A204.1 (cell line): ENCODE measurements around the gene ADAMTS9.

Experiments used
- FAIRE-seq: peaks from 2 replicates; lab custom pipeline; 2012; peaks lifted over from hg19 to GRCh38; lab: Jason Lieb, UNC

ADAMTS9 gene

GRCh38 chr3:64654013-64654412 is 33.8 kb downstream of the ADAMTS9 start:
- FAIRE-seq, result no peak

GRCh38 chr3:64653101-64653500 is 34.7 kb downstream of the ADAMTS9 start:
- no peak for FAIRE-seq

GRCh38 chr3:64651741-64652241 is 36.0 kb downstream of the ADAMTS9 start:
- FAIRE-seq, result no peak

GRCh38 chr3:64651303-64651702 is 36.5 kb downstream of the ADAMTS9 start:
- FAIRE-seq, result no peak

- FAIRE-seq, result no peak
These were observed 37.1 kb downstream of the ADAMTS9 start for GRCh38 chr3:64650715-64651114.

GRCh38 chr3:64650096-64650622 is 37.6 kb downstream of the ADAMTS9 start:
- FAIRE-seq, result no peak

GRCh38 chr3:64648927-64649906 is 38.6 kb downstream of the ADAMTS9 start:
- FAIRE-seq, result no peak

GRCh38 chr3:64647825-64648224 is 40.0 kb downstream of the ADAMTS9 start:
- no peak for FAIRE-seq

- FAIRE-seq, result no peak
These were observed 42.6 kb downstream of the ADAMTS9 start for GRCh38 chr3:64645243-64645642.

- FAIRE-seq, result no peak
These were observed 43.3 kb downstream of the ADAMTS9 start for GRCh38 chr3:64644483-64644882.

- no peak for FAIRE-seq
These were observed 45.3 kb downstream of the ADAMTS9 start for GRCh38 chr3:64642327-64643151.

- FAIRE-seq, result no peak
These were observed 48.8 kb downstream of the ADAMTS9 start for GRCh38 chr3:64638981-64639481.

GRCh38 chr3:64638511-64638910 is 49.3 kb downstream of the ADAMTS9 start:
- FAIRE-seq, result no peak

- no peak for FAIRE-seq
These were observed 53.4 kb downstream of the ADAMTS9 start for GRCh38 chr3:64634417-64634816.

GRCh38 chr3:64631951-64632350 is 55.8 kb downstream of the ADAMTS9 start:
- no peak for FAIRE-seq

- FAIRE-seq, result no peak
These were observed 60.1 kb downstream of the ADAMTS9 start for GRCh38 chr3:64627471-64628321.

GRCh38 chr3:64627042-64627441 is 60.8 kb downstream of the ADAMTS9 start:
- no peak for FAIRE-seq

GRCh38 chr3:64625381-64625780 is 62.4 kb downstream of the ADAMTS9 start:
- no peak for FAIRE-seq

- no peak for FAIRE-seq
These were observed 64.7 kb downstream of the ADAMTS9 start for GRCh38 chr3:64623125-64623524.

- no peak for FAIRE-seq
These were observed 65.9 kb downstream of the ADAMTS9 start for GRCh38 chr3:64621726-64622395.

- FAIRE-seq, result no peak
These were observed 66.5 kb downstream of the ADAMTS9 start for GRCh38 chr3:64621275-64621674.
